DOHH2 (cell line): ENCODE measurements around the gene PGS1.

Experiments used
- CTCF ChIP-seq: fragments of 200-600 bp; sonication (generic); IDR thresholded peaks from one replicate; pipeline ENCODE4 v1.5.1; 2014; ENCODE audit warnings: antibody characterized with exemption, mild to moderate bottlenecking, low read depth, low read length; ENCODE audit not compliant: poor library complexity, severe bottlenecking
- EZH2phosphoT487 ChIP-seq: fragments of 200-600 bp; sonication (generic); IDR thresholded peaks from 2 replicates; pipeline ENCODE4 v1.6.1; 2017; ENCODE audit warnings: borderline replicate concordance, mild to moderate bottlenecking, antibody characterized with exemption, low read length, moderate library complexity, mixed read lengths

- no peak for TF ChIP-seq CTCF
- TF ChIP-seq EZH2phosphoT487, result no peak
These were observed 17.2 kb upstream of the PGS1 start for GRCh38 chr17:78361225-78361701.
